ENCODE data around the gene RMND1.
"Not testable (repeated sequence)": the region's sequence is repeated elsewhere in the genome, so short reads cannot be mapped to it uniquely, and the experiment has no call there.

The RMND1 gene

GRCh38 chr6:151382631-151383030 lies 69.3 kb downstream of the RMND1 start:
- not testable (repeated sequence) for DNase-seq (ENCODE audit: low spot score)

GRCh38 chr6:151381722-151382121 lies 70.2 kb downstream of the RMND1 start:
- DNase-seq (ENCODE audit: low spot score): no peak

- DNase-seq (ENCODE audit: low spot score): no peak
These were observed 71.1 kb downstream of the RMND1 start for GRCh38 chr6:151380848-151381205.

GRCh38 chr6:151379933-151380847 lies 71.7 kb downstream of the RMND1 start:
- DNase-seq (ENCODE audit: low spot score): no peak

GRCh38 chr6:151377095-151377494 lies 74.8 kb downstream of the RMND1 start:
- no peak for DNase-seq (ENCODE audit: low spot score)

GRCh38 chr6:151376440-151376839 lies 75.5 kb downstream of the RMND1 start:
- no peak for DNase-seq (ENCODE audit: low spot score)

GRCh38 chr6:151375833-151376232 lies 76.1 kb downstream of the RMND1 start:
- DNase-seq (ENCODE audit: low spot score): no peak

- no peak for DNase-seq (ENCODE audit: low spot score)
These were observed 77.8 kb downstream of the RMND1 start for GRCh38 chr6:151374036-151374683.

GRCh38 chr6:151372164-151372563 lies 79.8 kb downstream of the RMND1 start:
- no peak for DNase-seq (ENCODE audit: low spot score)

- DNase-seq (ENCODE audit: low spot score): peak; percentile 23
These were observed 81.3 kb downstream of the RMND1 start for GRCh38 chr6:151370509-151371078.

GRCh38 chr6:151365233-151365632 lies 86.7 kb downstream of the RMND1 start:
- no peak for DNase-seq (ENCODE audit: low spot score)

- DNase-seq (ENCODE audit: low spot score): no peak
These were observed 92.4 kb downstream of the RMND1 start for GRCh38 chr6:151359486-151359885.

GRCh38 chr6:151358475-151358874 lies 93.5 kb downstream of the RMND1 start:
- no peak for DNase-seq (ENCODE audit: low spot score)

GRCh38 chr6:151357758-151358436 lies 94.0 kb downstream of the RMND1 start:
- no peak for DNase-seq (ENCODE audit: low spot score)

- DNase-seq (ENCODE audit: low spot score): not testable (repeated sequence)
These were observed 94.9 kb downstream of the RMND1 start for GRCh38 chr6:151356983-151357382.
